K562 (cell line): ENCODE results near the gene ZNF467. TPM values are rescaled to one million over a fixed set of nuclear protein-coding genes. Genes with fewer than 3 reads are reported as not detected.
A peak's percentile ranks its signal among the peaks of the same experiment; 100 is the strongest.

Source experiments
- CTCF ChIP-seq, 3 experiments: IDR thresholded peaks in 2 of 3; conservative IDR thresholded peaks in 1 of 3; 2 replicates each; pipeline ENCODE4 v1.5.1; 2011 to 2012; ENCODE audit warnings: low read length in 3 of 3, mild to moderate bottlenecking in 3 of 3, control low read depth in 2 of 3, improper control_type of control experiment in 1 of 3, inconsistent platforms in 1 of 3, low read depth in 1 of 3, mixed read lengths in 1 of 3, moderate library complexity in 1 of 3; ENCODE audit not compliant: insufficient read depth in 2 of 3
- HDAC2 ChIP-seq: fragments of 450-650 bp; IDR thresholded peaks from 2 replicates; pipeline ENCODE4 v1.6.1; 2016; ENCODE audit warnings: mild to moderate bottlenecking
- HINFP ChIP-seq: fragments of 450-650 bp; conservative IDR thresholded peaks from 2 replicates; pipeline ENCODE4 v1.6.1; 2016; ENCODE audit warnings: missing genetic modification characterization, low read depth, mild to moderate bottlenecking, control low read depth, missing compliant biosample characterization
- MAFF ChIP-seq: IDR thresholded peaks from 2 replicates; pipeline ENCODE4 v1.6.1; 2012; ENCODE audit warnings: low read length, improper control_type of control experiment
- POU5F1 ChIP-seq: fragments of 150-350 bp; IDR thresholded peaks from 2 replicates; pipeline ENCODE4 v1.6.1; 2014; ENCODE audit warnings: borderline replicate concordance, low read length, low read depth, mild to moderate bottlenecking; ENCODE audit not compliant: partially characterized antibody
- RB1 ChIP-seq: fragments of 450-650 bp; IDR thresholded peaks from 2 replicates; pipeline ENCODE4 v1.6.1; 2017; ENCODE audit warnings: low read depth, mild to moderate bottlenecking
- RBBP5 ChIP-seq: fragments of 200-600 bp; sonication (generic); IDR thresholded peaks from 2 replicates; pipeline ENCODE4 v1.6.1; 2012; ENCODE audit warnings: borderline replicate concordance, mild to moderate bottlenecking, low read length, control low read depth, inconsistent platforms; ENCODE audit not compliant: insufficient read depth, poor library complexity, severe bottlenecking
- ZKSCAN1 ChIP-seq: fragments of 150-350 bp; IDR thresholded peaks from 2 replicates; pipeline ENCODE4 v1.6.1; 2016; ENCODE audit warnings: low read depth, low read length
- ZNF124 ChIP-seq: sonication (generic); formaldehyde crosslinking; IDR thresholded peaks from 2 replicates; pipeline ENCODE4 v1.8.1; 2022; ENCODE audit warnings: missing genetic modification reagents
- ZNF316 ChIP-seq: fragments of 450-650 bp; IDR thresholded peaks from 2 replicates; pipeline ENCODE4 v1.6.1; 2016
- ZNF445 ChIP-seq: fragments of 250-450 bp; sonication (Bioruptor Pico); IDR thresholded peaks from 2 replicates; pipeline ENCODE4 v1.4.0; 2020; ENCODE audit warnings: low read depth, mild to moderate bottlenecking, moderate library complexity
- ZNF778 ChIP-seq: fragments of 450-650 bp; formaldehyde crosslinking; IDR thresholded peaks from 2 replicates; pipeline ENCODE4 v1.4.0; 2020; ENCODE audit warnings: mild to moderate bottlenecking, moderate library complexity
- polyA plus RNA-seq, 8 experiments: library from polyadenylated mRNA; depleted of rRNA in 4 of 8; stranded (reverse) in 5 of 8; unstranded in 3 of 8; fragments of >200 nt; fragmentation: Nextera tagmentation in 2 of 8; fragmentation: Illumina TruSeq in 1 of 8; extraction: Ambion mirVana in 2 of 8; extraction: Trizol in 1 of 8; gene quantifications; 2 replicates each; pipeline versions ENCODE4 v1.2.1 to v1.2.3, GENCODE V29; 2011 to 2014; ENCODE audit warnings: inconsistent platforms in 1 of 8, missing spikeins in 1 of 8
- total RNA-seq, 7 experiments: library from RNA; depleted of rRNA in 6 of 7; stranded (reverse); fragments of >200 nt in 6 of 7; fragmentation: Illumina TruSeq in 2 of 7; extraction: Trizol in 2 of 7; gene quantifications; 2 replicates each; pipeline versions ENCODE4 v1.2.1 to v1.2.3, GENCODE V29; 2011 to 2021; ENCODE audit warnings: low replicate concordance in 1 of 7
- TF ChIP-seq, protein P1 (sequence below), 2 experiments: fragments of 450-650 bp; formaldehyde crosslinking in 1 of 2; IDR thresholded peaks; 2 replicates each; pipeline versions ENCODE4 v1.4.0 to v1.6.1; 2014 to 2020; ENCODE audit warnings: mild to moderate bottlenecking in 2 of 2, borderline replicate concordance in 1 of 2, low read depth in 1 of 2

ZNF467 gene
- total and polyA plus RNA-seq, 9 of the 15 experiments (the other 6 are each of a cell fraction or from before 2014, with no cell fraction given) = 0.32 to 14.2 (median 1.7) TPM

- TF ChIP-seq CTCF (IDR thresholded peaks at IDR 0.05 in 2 of 3, conservative IDR thresholded peaks at IDR 0.05 in 1 of 3; ENCODE audit: insufficient read depth in 2 of 3, low read depth in 1 of 3, low read length in 3 of 3) = peak; percentile 88 to 96 (median 89)
- TF ChIP-seq, protein P1, sequence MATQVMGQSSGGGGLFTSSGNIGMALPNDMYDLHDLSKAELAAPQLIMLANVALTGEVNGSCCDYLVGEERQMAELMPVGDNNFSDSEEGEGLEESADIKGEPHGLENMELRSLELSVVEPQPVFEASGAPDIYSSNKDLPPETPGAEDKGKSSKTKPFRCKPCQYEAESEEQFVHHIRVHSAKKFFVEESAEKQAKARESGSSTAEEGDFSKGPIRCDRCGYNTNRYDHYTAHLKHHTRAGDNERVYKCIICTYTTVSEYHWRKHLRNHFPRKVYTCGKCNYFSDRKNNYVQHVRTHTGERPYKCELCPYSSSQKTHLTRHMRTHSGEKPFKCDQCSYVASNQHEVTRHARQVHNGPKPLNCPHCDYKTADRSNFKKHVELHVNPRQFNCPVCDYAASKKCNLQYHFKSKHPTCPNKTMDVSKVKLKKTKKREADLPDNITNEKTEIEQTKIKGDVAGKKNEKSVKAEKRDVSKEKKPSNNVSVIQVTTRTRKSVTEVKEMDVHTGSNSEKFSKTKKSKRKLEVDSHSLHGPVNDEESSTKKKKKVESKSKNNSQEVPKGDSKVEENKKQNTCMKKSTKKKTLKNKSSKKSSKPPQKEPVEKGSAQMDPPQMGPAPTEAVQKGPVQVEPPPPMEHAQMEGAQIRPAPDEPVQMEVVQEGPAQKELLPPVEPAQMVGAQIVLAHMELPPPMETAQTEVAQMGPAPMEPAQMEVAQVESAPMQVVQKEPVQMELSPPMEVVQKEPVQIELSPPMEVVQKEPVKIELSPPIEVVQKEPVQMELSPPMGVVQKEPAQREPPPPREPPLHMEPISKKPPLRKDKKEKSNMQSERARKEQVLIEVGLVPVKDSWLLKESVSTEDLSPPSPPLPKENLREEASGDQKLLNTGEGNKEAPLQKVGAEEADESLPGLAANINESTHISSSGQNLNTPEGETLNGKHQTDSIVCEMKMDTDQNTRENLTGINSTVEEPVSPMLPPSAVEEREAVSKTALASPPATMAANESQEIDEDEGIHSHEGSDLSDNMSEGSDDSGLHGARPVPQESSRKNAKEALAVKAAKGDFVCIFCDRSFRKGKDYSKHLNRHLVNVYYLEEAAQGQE (IDR thresholded peaks at IDR 0.05; ENCODE audit: borderline replicate concordance) = peak; percentile 74; the same call in 1 of the 2 replicates
- TF ChIP-seq, protein P1 (CRISPR knock-in tag; IDR thresholded peaks at IDR 0.05; ENCODE audit: low read depth) = no peak
- 0 out of 2 replicates have a peak, but pooled peaks have one; percentile 29 for TF ChIP-seq RB1
- no peak for TF ChIP-seq ZNF445 (CRISPR knock-in tag)
- no peak for TF ChIP-seq MAFF
- TF ChIP-seq POU5F1 = peak; percentile 14
- no peak for TF ChIP-seq ZNF778 (CRISPR knock-in tag)
- TF ChIP-seq ZKSCAN1 = 0 out of 2 replicates have a peak, but pooled peaks have one; percentile 16
- TF ChIP-seq HDAC2 = 0 out of 2 replicates have a peak, but pooled peaks have one; percentile 19
- no peak for TF ChIP-seq HINFP (tag)
- TF ChIP-seq ZNF124 (CRISPR knock-in tag) = no peak
- no peak for TF ChIP-seq ZNF316
- TF ChIP-seq RBBP5 = no peak
Observed at GRCh38 chr7:149753375-149754233, 19.8 kb downstream of the ZNF467 start (continued).
